SK-N-MC (cell line): ENCODE data around the gene TUBB.

Experiments used
- EZH2 ChIP-seq: fragments of 200-600 bp; sonication (generic); IDR thresholded peaks from one replicate; pipeline ENCODE4 v1.6.1; 2017; ENCODE audit warnings: antibody characterized with exemption
- FOXP2 ChIP-seq: optimal IDR thresholded peaks from 2 replicates; pipeline ENCODE3; 2011; ENCODE audit warnings: mild to moderate bottlenecking, moderate library complexity; ENCODE audit not compliant: insufficient read depth; ENCODE audit errors: extremely low read length, control extremely low read depth
- POLR2AphosphoS5 ChIP-seq: IDR thresholded peaks from 2 replicates; pipeline ENCODE4 v1.6.1; 2012; ENCODE audit warnings: mild to moderate bottlenecking, low read depth, low read length, borderline replicate concordance

- TF ChIP-seq EZH2 (no peak), POLR2AphosphoS5 (peak; percentile 41; the same call in 1 of the 2 replicates), FOXP2 (peak; percentile 57)
These were observed 32.2 kb downstream of the TUBB start for GRCh38 chr6:30752157-30752927.
